GM18867 (cell line): ENCODE results near the gene ZSWIM6.

Source experiments
- ATAC-seq: cut with Tn5 transposase; IDR thresholded peaks from one replicate; pipeline ENCODE4 v1.9.1; 2021; ENCODE audit warnings: mild to moderate bottlenecking, moderate library complexity; ENCODE audit not compliant: unreplicated experiment

The ZSWIM6 gene

DNA sequence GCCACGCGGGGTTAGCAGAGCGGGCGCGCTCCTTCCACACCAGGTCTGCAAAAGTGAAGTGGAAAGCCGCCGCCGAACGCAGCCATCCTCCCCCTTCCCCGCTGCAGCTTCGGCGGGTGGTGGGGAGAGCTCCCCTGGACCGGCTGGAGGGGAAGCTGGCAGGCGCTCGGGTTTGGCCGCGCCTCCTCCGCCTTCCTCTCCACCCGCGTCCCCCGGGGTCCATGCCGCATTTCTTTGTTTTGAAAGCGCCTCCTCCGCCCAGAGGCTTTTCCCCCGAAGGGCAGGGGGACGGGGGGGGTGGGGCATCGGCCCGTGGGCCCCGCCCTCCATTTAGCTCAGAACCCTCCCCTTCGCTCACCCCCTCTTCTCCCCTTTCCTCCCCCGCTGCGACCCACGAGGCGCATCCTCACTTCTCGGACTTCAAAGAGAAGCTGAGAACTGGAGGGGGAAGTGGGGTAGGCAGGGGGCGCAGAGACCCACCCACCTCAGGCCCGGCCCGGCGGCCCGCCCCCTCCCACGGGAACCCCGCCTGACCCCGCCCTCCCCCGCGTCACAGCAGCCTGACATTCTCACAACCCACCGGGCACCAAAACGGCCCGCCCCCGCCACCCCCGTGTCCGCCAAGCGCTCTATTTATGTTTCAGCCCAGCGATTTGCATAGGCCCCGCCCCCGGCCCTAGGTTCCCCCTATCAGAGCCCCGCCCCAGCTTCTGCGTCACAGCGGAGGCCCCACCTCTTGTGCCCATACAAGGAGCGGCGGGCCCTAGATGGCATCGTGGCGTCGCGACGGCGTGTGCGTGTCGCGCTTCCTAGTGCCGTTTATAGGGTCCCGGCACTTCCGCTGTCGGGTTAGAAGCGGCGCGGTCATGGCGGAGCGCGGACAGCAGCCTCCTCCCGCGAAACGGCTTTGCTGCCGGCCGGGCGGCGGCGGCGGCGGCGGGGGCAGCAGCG, at the start of gene ZSWIM6:
ZSWIM6 (plus strand) TSS at position 852 of the 951 bp plus-strand sequence; CDS start at position 867, 15 bp downstream.
- peak; percentile 66 for ATAC-seq

GRCh38 chr5:61283471-61283870, 48.6 kb upstream of the ZSWIM6 start:
- ATAC-seq: no peak

GRCh38 chr5:61285531-61285930, 46.5 kb upstream of the ZSWIM6 start:
- no peak for ATAC-seq

- ATAC-seq: no peak
Observed at GRCh38 chr5:61286446-61287132, 45.5 kb upstream of the ZSWIM6 start.

GRCh38 chr5:61287474-61287873, 44.6 kb upstream of the ZSWIM6 start:
- no peak for ATAC-seq

GRCh38 chr5:61289241-61289640, 42.8 kb upstream of the ZSWIM6 start:
- no peak for ATAC-seq

- ATAC-seq: no peak
Observed at GRCh38 chr5:61289669-61290306, 42.3 kb upstream of the ZSWIM6 start.

- ATAC-seq: no peak
Observed at GRCh38 chr5:61290791-61291210, 41.3 kb upstream of the ZSWIM6 start.

- ATAC-seq: no peak
Observed at GRCh38 chr5:61292062-61292657, 39.9 kb upstream of the ZSWIM6 start.

DNA sequence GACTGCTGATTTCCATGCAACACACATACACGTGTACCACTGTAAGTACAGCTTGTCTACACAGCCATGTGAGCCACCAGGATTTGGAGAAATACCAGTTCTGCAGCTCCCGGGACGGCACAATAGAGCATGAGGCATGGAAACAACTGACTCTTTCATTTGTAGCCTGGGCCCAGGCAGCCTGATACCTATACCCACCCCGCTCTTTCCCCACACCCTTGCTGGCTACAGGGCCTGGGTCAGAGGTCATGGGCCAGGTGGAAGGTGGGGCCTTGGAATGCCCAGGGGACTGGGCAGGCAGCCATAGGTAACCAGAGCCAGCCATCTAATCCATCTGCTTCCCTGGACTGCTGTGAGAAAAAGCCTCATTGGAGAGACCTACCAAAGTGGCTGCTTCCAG, 39.0 kb upstream of the ZSWIM6 start:
- ATAC-seq: no peak

DNA sequence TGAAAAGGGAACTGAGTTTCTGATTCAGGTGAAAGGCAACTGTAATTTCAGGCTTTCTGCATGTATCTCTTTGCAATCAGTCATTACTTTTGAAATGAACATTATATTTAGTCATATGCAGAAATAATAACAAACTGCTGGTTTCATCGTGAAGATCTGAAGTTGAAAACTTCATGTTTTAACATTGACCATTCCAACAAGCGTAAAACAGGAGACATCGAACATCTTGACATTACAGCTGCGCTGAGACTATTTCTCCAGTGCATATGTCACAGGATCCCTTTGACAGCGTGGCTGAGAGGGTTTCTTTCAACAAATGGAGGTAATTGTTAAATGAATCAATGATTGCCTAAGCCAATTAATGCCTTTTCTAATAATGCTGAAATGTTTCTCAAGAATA, 38.2 kb upstream of the ZSWIM6 start:
- no peak for ATAC-seq

DNA sequence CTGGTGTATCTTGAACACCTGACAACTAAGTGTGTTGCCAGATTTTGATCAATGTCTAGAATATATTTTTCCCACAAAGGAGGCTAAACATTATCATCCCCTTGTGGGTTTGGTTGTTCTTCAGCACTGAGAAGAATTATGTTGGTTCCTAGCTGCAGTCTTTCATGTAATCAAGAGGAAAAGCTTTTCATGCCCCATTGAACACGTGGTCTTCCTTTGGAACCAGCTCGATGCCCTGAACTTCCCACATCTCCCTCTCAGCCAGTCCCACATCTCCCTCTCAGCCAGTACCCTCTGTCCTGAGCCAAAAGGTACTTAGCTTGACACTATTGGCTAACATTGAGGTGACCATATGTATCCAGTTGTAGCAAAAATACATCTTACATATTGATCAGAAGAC, 36.7 kb upstream of the ZSWIM6 start:
- no peak for ATAC-seq

DNA sequence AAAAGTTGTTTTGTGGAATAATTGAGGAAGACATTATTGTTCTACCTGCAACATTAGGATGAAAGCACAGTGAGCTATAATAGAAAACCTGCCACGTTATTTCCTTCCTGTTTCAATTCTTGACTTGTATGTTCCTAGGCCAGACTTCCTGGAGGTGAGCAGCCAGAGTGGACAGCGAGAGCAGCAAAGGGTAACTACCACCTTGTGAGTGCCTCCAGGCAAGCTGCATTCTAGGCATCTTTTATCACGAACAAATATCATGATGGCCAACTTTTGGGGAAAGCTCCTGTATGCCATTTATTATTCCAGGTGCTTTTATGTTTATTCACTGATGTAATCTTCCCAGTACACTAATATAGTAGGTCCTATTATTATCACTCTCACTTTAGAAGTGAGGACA, 34.0 kb upstream of the ZSWIM6 start:
- no peak for ATAC-seq

DNA sequence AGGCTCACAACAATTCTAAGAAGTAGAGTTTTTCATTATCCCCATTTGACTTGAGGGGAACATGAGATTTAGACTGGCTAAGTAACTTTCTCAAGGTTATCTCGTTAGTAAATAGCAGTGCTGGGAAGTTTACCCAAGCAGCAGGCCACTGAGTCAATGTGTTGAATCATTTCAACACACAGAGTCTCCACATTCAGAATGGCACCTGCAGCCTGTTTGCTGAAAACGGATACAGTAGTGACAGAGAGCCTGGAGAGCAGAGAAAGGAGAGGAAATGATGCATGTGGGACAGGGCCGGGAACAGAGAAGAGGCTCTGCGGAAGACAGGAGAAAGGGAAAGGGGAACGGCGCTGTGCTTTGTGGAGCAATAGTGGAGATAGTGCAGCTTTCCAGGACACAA, 33.5 kb upstream of the ZSWIM6 start:
- ATAC-seq: no peak

DNA sequence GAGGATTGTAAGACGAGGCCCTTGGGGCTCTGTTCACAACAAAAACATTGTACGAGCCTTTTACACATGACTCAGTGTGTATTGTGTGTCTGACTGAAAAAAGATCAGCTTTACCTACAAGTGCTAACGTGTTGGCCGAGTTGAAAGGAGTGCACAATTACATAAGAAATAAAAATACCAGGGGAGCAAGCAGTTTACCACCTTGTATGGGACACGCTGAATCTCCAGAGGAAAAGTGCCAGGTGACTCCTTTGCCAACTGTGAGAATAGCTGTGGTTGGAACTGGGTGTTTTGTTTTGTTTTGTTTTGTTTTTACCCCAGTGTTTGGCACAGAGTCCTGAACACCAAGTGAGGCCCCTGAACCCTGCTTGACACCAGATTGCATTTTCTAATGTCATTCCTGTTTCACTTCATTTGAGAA, 32.8 kb upstream of the ZSWIM6 start:
- ATAC-seq: no peak

- ATAC-seq: no peak
Observed at GRCh38 chr5:61301341-61302199, 30.5 kb upstream of the ZSWIM6 start.

DNA sequence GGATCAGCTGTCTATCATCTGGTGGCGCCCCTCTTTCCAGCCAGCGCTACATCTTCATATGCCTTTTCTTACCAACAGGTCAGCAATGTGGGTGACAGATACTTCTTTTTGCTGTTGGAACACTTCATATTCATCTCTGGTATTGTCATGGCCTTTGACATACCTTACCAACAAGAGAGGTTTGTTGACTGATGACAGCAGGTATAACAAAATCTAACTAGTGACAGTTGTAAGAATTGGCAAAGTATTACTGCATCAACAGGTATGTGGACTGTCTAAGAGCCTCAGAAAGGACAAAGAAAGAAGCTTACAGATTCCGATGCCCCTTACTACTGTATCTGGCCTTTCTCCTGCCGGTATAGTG, 29.9 kb upstream of the ZSWIM6 start:
- ATAC-seq: no peak

DNA sequence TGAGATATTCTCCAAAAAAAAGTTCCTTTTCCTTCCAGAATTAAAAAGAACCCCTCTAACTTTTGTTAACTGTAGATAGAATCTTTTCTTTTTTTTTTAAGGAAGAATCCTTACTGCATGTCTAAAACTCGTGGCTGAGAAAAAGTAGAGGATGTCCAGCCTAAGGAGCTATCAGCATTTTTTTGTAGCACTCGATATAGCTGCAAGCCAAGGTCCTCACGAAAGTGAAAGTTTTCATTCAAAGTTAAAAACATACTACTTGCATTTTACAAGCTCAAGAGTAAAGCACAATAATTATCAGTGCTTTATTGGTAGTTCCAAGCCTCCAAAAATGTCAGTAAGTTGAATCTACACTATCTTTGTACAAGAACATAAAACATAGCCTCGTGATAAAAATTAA, 28.7 kb upstream of the ZSWIM6 start:
- no peak for ATAC-seq

DNA sequence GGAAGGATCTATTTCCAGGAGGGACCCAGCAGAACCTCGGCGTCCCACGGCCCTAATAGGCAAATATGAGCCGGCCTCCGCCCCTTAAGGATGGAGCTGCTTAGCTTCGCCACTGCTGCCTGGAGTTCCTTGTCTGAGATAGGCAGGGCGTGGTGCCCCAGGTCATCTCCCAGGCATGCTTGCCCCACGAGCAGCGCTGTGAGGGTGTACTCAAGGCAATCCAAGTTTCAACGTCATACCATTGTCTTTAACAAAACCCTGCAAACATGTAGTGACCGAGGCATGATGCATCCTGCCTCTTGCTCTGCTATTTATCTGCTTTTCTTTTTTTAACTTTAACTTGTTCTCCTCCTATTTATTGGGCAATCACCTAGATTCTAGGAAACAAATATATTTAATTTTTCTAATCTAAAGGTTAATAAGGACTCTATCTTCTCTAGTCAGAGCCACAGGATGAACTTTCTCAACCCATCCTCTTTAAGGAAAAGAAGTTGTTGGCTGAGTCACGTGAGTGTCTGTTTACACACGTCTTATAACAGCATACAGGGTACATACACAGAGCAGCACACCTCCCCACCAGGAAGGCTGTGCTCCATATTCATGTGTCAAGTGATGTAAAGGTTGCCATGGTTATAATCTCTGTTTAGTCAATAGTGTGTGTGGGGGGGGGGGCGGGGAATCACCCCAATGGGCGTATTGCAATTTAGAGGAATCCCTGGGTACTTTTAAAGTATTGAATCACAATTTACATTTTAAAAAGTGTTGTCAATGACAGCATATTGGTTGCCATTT, 27.3 kb upstream of the ZSWIM6 start:
- ATAC-seq: no peak
